H7 (cell line): ENCODE data around the gene CHKA. TPM values are rescaled to one million over a fixed set of nuclear protein-coding genes. Genes with fewer than 3 reads are reported as not detected.
"Not testable (repeated sequence)": the region's sequence is repeated elsewhere in the genome, so short reads cannot be mapped to it uniquely, and the experiment has no call there.

ENCODE experiments used
- DNase-seq: peaks from one replicate; pipeline ENCODE4 v3.0.0; 2012
- H3K27me3 ChIP-seq: 2 replicates; pipeline ENCODE4 v1.6.0; 2011; ENCODE audit warnings: mild to moderate bottlenecking, low read length; ENCODE audit not compliant: control insufficient read depth, insufficient read depth
- H3K36me3 ChIP-seq: replicated peaks from 2 replicates; pipeline ENCODE4 v1.5.1; 2011; ENCODE audit warnings: low read length; ENCODE audit not compliant: control insufficient read depth, insufficient read depth
- H3K4me3 ChIP-seq: 2 replicates; pipeline ENCODE4 v1.5.1; 2011; ENCODE audit warnings: low read depth, mild to moderate bottlenecking, control low read depth, low read length, moderate library complexity; ENCODE audit not compliant: insufficient read depth
- total RNA-seq: library from RNA; depleted of rRNA; stranded (reverse); fragments of >200 nt; shearing (Covaris generic); gene quantifications from 2 replicates; pipeline ENCODE4 v1.2.3, GENCODE V29; 2014

CHKA gene
- total RNA-seq, 1 experiment from 2014 or later, result 28.4 TPM

DNA sequence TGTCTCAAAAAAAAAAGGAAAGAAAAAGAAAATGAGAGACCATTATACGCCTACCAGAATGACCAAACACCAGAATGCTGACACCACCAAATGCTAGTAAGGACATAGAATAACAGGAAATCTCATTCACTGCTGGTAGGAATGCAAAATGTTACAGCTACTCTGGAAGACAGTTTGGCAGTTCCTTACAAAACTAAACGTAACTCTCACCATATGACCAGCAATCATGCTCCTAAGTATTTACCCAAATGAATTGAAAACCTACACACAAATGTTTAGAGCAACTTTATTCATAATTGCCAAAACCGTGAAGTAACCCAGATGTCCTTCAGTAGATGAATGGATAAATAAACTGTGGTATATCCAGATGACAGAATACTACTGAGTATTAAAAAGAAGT lies 7.2 kb downstream of the CHKA start:
- H3K36me3 ChIP-seq, result no peaks in the 10 kb centered on the region
- no peaks in the 10 kb centered on the region for H3K27me3 ChIP-seq
- no peak for DNase-seq
- no peak overlapping the region for H3K4me3 ChIP-seq

DNA sequence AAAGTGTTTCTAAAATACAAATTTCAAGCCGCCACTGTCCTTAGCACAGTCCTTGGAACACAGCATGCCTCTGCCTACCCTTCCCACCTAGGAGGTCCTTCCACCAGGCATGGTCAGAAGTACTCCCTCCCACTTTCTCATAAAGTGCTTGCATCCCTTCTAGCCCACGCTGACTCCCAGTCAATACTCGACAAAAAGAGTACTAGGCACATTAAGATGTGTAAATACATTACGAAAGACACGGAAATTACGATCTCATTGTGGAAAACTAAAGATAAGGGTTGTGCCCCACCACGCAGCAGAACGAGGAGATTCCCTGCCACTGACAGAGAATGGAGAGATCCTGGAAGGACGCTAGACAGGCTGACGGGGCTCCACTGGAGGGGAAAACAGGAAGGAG lies 13.5 kb downstream of the CHKA start:
- no peaks in the 10 kb centered on the region for H3K27me3 ChIP-seq
- H3K4me3 ChIP-seq, result no peak overlapping the region
- H3K36me3 ChIP-seq, result no peaks in the 10 kb centered on the region
- no peak for DNase-seq

GRCh38 chr11:68106165-68106940 lies 14.8 kb downstream of the CHKA start:
- Histone ChIP-seq H3K27me3 (no peaks in the 10 kb centered on the region), H3K36me3 (no peaks in the 10 kb centered on the region), H3K4me3 (no peak overlapping the region)
- no peak for DNase-seq

- H3K27me3 ChIP-seq, result no peaks in the 10 kb centered on the region
- DNase-seq, result no peak
- no peak overlapping the region for H3K4me3 ChIP-seq
- no peaks in the 10 kb centered on the region for H3K36me3 ChIP-seq
Observed at GRCh38 chr11:68099474-68100405, 21.4 kb downstream of the CHKA start.

DNA sequence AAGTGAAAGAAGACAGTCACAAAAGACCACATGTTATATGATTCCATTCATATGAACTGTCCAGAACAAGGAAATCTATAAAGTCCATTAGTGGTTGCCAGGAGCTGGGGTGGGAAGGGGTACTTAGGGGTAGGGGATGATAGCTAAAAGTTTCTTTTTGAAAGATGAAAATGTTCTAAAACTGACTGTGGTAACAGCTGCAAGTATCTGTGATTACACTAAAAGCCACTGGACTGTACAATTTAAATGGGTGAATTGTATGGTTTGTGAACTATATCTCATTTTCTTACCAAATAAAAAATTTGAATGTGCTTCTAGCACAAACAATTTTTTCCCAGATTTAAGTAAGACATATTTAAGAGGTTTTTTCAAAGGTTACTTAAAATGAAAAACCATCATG lies 22.1 kb downstream of the CHKA start:
- H3K27me3 ChIP-seq, result no peaks in the 10 kb centered on the region
- no peak overlapping the region for H3K4me3 ChIP-seq
- no peak for DNase-seq
- no peaks in the 10 kb centered on the region for H3K36me3 ChIP-seq

GRCh38 chr11:68096962-68097361 lies 24.2 kb downstream of the CHKA start:
- Histone ChIP-seq H3K36me3 (no peaks in the 10 kb centered on the region), H3K4me3 (no peak overlapping the region), H3K27me3 (no peaks in the 10 kb centered on the region)
- no peak for DNase-seq

- Histone ChIP-seq H3K36me3 (no peaks in the 10 kb centered on the region), H3K4me3 (no peak overlapping the region), H3K27me3 (no peaks in the 10 kb centered on the region)
- no peak for DNase-seq
Observed at GRCh38 chr11:68093565-68093964, 27.6 kb downstream of the CHKA start.

DNA sequence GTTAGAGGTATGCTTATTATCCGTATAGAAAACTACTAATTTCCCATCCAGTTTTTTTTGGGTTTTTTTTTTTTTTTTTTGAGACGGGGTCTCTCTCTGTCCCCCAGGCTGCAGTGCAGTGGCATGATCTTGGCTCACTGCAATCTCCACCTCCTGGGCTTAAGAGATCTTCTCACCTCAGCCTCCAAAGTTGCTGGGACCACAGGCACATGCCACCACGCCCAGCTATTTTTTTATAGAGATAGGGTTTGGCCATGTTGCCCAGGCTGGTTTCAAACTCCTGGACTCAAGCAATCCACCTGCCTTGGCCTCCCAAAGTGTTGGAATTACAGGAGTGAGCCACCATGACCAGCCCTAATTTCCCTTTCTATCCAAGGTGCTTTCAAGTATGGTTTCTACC lies 28.2 kb downstream of the CHKA start:
- DNase-seq, H3K36me3 ChIP-seq, H3K4me3 ChIP-seq: not testable (repeated sequence)

DNA sequence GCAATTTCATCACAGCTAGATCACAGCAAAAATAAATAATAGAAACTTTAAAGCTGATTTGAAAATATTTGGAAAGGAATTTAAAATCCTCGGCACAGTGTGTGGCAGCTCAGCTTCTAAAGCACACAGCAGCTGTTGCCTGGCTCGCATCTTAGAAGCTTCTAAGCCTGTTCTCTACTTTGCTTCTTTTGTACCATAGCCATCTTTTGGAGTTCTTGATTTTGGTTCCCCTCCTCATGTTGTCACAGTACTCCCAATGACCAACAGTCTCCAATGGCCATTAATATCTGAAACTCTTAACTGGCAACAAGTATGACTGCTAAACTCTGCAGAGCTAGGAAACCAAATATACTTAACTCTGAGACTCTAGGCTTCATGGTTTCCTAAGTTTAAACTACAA lies 28.8 kb downstream of the CHKA start:
- DNase-seq, result no peak
- H3K4me3 ChIP-seq, result no peak overlapping the region
- no peaks in the 10 kb centered on the region for H3K36me3 ChIP-seq
- no peaks in the 10 kb centered on the region for H3K27me3 ChIP-seq

More for the DNA sequence above, 28.2 kb downstream of the CHKA start:
- H3K27me3 ChIP-seq, result not testable (repeated sequence)

DNA sequence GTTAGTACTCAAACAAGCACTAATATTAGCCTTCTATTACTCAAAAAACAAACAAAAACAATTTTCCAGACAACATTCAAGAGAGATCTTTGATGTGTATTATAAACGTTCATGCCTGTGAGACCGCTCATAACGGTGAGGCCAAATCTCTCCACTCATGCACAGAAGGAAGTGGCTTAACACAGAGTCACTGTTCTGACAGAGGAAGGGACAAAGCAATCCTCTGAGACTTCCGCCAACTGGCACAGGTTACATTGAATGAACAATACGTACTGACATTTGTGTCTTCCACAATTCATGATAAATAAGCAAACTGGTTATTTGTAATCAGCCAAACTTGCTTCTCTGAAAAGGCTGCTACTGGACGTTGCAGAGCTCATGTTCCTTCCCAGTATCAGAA lies 30.5 kb downstream of the CHKA start:
- no peaks in the 10 kb centered on the region for H3K27me3 ChIP-seq
- no peaks in the 10 kb centered on the region for H3K36me3 ChIP-seq
- H3K4me3 ChIP-seq, result no peak overlapping the region
- DNase-seq, result no peak

DNA sequence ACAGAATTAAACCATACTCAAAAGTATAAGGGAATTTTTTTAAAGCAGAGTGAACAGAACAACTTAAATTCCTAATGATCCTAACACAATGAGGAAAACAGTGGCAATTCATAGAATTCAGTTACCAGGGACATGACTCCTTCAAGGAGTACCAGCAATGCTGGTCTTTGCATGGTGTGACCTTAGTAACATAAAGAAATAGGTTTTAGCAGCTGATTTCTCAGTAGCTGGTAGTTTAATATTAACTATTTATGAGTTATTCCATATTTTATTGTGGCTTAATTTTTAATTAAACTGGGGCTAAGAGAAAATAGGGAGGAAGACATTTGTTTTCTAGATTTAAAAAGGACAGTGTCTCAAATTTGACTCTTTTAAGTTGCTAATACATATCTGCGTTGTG lies 30.9 kb downstream of the CHKA start:
- Histone ChIP-seq H3K4me3 (no peak overlapping the region), H3K36me3 (no peaks in the 10 kb centered on the region), H3K27me3 (no peaks in the 10 kb centered on the region)
- DNase-seq, result no peak

DNA sequence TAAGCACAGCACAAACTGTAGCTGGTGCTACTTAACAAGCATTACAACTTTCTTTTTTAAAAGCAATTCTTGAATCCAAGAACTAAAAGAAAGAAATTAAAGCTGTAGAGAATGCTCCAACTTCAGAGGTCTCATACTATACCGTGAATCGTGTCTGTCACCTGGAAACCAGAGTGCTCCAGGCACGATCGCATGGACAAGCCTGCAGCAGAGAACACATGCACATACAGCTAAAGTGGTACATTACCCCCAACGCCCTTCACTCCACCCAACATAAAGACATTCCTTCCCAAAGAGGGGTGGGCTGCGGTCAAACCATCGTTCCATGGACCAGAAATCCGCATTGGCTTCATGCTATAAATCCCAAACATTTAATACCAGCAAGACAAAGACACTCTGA lies 31.5 kb downstream of the CHKA start:
- DNase-seq, result no peak
- no peaks in the 10 kb centered on the region for H3K27me3 ChIP-seq
- H3K36me3 ChIP-seq, result no peaks in the 10 kb centered on the region
- no peak overlapping the region for H3K4me3 ChIP-seq

GRCh38 chr11:68083517-68083916 lies 37.7 kb downstream of the CHKA start:
- peaks cover 16% of the 10 kb centered on the region for H3K36me3 ChIP-seq
- H3K27me3 ChIP-seq, result no peaks in the 10 kb centered on the region
- H3K4me3 ChIP-seq, result no peak overlapping the region
- no peak for DNase-seq

GRCh38 chr11:68082481-68082880 lies 38.7 kb downstream of the CHKA start:
- Histone ChIP-seq H3K4me3 (no peak overlapping the region), H3K36me3 (peaks cover 19% of the 10 kb centered on the region), H3K27me3 (no peaks in the 10 kb centered on the region)
- no peak for DNase-seq

DNA sequence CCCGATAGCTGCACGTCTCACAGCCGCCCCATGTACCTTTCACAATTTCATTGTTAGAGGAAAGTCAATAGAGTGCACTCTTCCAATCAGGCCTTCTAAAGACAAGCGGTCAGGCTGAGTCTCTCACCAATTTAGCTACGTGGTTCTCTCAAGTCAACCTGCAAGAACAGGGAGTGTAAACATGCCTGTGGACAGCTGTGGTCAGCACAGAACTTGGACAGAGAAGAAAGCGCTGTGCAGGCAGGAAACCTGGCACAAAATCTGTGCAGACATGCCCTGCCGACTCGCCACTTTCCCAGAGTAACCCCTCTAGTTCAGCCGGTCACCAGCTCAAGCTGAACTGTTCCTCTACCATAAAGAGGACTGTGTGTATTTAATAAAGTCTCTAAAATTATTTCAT lies 39.5 kb downstream of the CHKA start:
- no peak for DNase-seq
- H3K36me3 ChIP-seq, result peaks cover 19% of the 10 kb centered on the region
- H3K27me3 ChIP-seq, result no peaks in the 10 kb centered on the region

More for the DNA sequence above, 39.5 kb downstream of the CHKA start:
- H3K4me3 ChIP-seq, result no peak overlapping the region
